Measurements from ENCODE around the gene ELFN1.

Gene ELFN1

GRCh38 chr7:1671594-1672451 is 1.7 kb downstream of the ELFN1 start:
- Histone ChIP-seq H3K36me3 (ENCODE audit: insufficient read depth, low read length) (no peaks in the 10 kb centered on the region), H3K27me3 (ENCODE audit: insufficient read depth, low read length) (peaks cover 50% of the 10 kb centered on the region), H3K4me1 (ENCODE audit: control insufficient read depth, insufficient read depth, low read length, unreplicated experiment) (no peaks in the 10 kb centered on the region), H3K79me2 (ENCODE audit: control insufficient read depth, insufficient read depth, low read length, unreplicated experiment) (no peaks in the 10 kb centered on the region), H3K4me3 (ENCODE audit: low read depth, low read length) (no peak overlapping the region), H2AFZ (ENCODE audit: low read length, unreplicated experiment) (no peak overlapping the region), H3K27ac (ENCODE audit: low read depth, low read length) (no peak overlapping the region)

GRCh38 chr7:1672851-1673486 is 2.9 kb downstream of the ELFN1 start:
- no peak overlapping the region for H3K27ac ChIP-seq (ENCODE audit: low read depth, low read length)
- H3K79me2 ChIP-seq (ENCODE audit: control insufficient read depth, insufficient read depth, low read length, unreplicated experiment), result no peaks in the 10 kb centered on the region
- H3K4me1 ChIP-seq (ENCODE audit: control insufficient read depth, insufficient read depth, low read length, unreplicated experiment), result no peaks in the 10 kb centered on the region
- H3K36me3 ChIP-seq (ENCODE audit: insufficient read depth, low read length), result no peaks in the 10 kb centered on the region
- no peak overlapping the region for H2AFZ ChIP-seq (ENCODE audit: low read length, unreplicated experiment)
- peaks cover 47% of the 10 kb centered on the region for H3K27me3 ChIP-seq (ENCODE audit: insufficient read depth, low read length)
- no peak overlapping the region for H3K4me3 ChIP-seq (ENCODE audit: low read depth, low read length)

- H2AFZ ChIP-seq (ENCODE audit: low read length, unreplicated experiment), result no peak overlapping the region
- no peaks in the 10 kb centered on the region for H3K4me1 ChIP-seq (ENCODE audit: control insufficient read depth, insufficient read depth, low read length, unreplicated experiment)
- no peak overlapping the region for H3K4me3 ChIP-seq (ENCODE audit: low read depth, low read length)
- no peaks in the 10 kb centered on the region for H3K36me3 ChIP-seq (ENCODE audit: insufficient read depth, low read length)
- peaks cover 41% of the 10 kb centered on the region for H3K27me3 ChIP-seq (ENCODE audit: insufficient read depth, low read length)
- no peaks in the 10 kb centered on the region for H3K79me2 ChIP-seq (ENCODE audit: control insufficient read depth, insufficient read depth, low read length, unreplicated experiment)
- H3K27ac ChIP-seq (ENCODE audit: low read depth, low read length), result no peak overlapping the region
Measured at GRCh38 chr7:1673581-1674118, 3.6 kb downstream of the ELFN1 start.

- Histone ChIP-seq H2AFZ (ENCODE audit: low read length, unreplicated experiment) (no peak overlapping the region), H3K79me2 (ENCODE audit: control insufficient read depth, insufficient read depth, low read length, unreplicated experiment) (no peaks in the 10 kb centered on the region), H3K4me1 (ENCODE audit: control insufficient read depth, insufficient read depth, low read length, unreplicated experiment) (no peaks in the 10 kb centered on the region), H3K27ac (ENCODE audit: low read depth, low read length) (no peak overlapping the region), H3K4me3 (ENCODE audit: low read depth, low read length) (no peak overlapping the region), H3K36me3 (ENCODE audit: insufficient read depth, low read length) (no peaks in the 10 kb centered on the region), H3K27me3 (ENCODE audit: insufficient read depth, low read length) (peaks cover 34% of the 10 kb centered on the region)
Measured at GRCh38 chr7:1674161-1675035, 4.3 kb downstream of the ELFN1 start.

- Histone ChIP-seq H3K4me3 (ENCODE audit: low read depth, low read length) (no peak overlapping the region), H3K27me3 (ENCODE audit: insufficient read depth, low read length) (peaks cover 32% of the 10 kb centered on the region), H3K4me1 (ENCODE audit: control insufficient read depth, insufficient read depth, low read length, unreplicated experiment) (no peaks in the 10 kb centered on the region), H3K27ac (ENCODE audit: low read depth, low read length) (no peak overlapping the region), H3K79me2 (ENCODE audit: control insufficient read depth, insufficient read depth, low read length, unreplicated experiment) (no peaks in the 10 kb centered on the region), H3K36me3 (ENCODE audit: insufficient read depth, low read length) (no peaks in the 10 kb centered on the region), H2AFZ (ENCODE audit: low read length, unreplicated experiment) (no peak overlapping the region)
Measured at GRCh38 chr7:1675036-1675671, 5.1 kb downstream of the ELFN1 start.

- Histone ChIP-seq H3K27me3 (ENCODE audit: insufficient read depth, low read length) (peaks cover 27% of the 10 kb centered on the region), H3K79me2 (ENCODE audit: control insufficient read depth, insufficient read depth, low read length, unreplicated experiment) (no peaks in the 10 kb centered on the region), H3K4me3 (ENCODE audit: low read depth, low read length) (no peak overlapping the region)
Measured at GRCh38 chr7:1675673-1676549, 5.8 kb downstream of the ELFN1 start.

GRCh38 chr7:1676550-1677078 is 6.5 kb downstream of the ELFN1 start:
- Histone ChIP-seq H3K4me1 (ENCODE audit: control insufficient read depth, insufficient read depth, low read length, unreplicated experiment) (no peaks in the 10 kb centered on the region), H3K27me3 (ENCODE audit: insufficient read depth, low read length) (peaks cover 20% of the 10 kb centered on the region)

More at GRCh38 chr7:1675673-1676549, 5.8 kb downstream of the ELFN1 start:
- Histone ChIP-seq H3K4me1 (ENCODE audit: control insufficient read depth, insufficient read depth, low read length, unreplicated experiment) (no peaks in the 10 kb centered on the region), H3K36me3 (ENCODE audit: insufficient read depth, low read length) (no peaks in the 10 kb centered on the region), H3K27ac (ENCODE audit: low read depth, low read length) (no peak overlapping the region), H2AFZ (ENCODE audit: low read length, unreplicated experiment) (no peak overlapping the region)

GRCh38 chr7:1677206-1678080 is 7.4 kb downstream of the ELFN1 start:
- no peaks in the 10 kb centered on the region for H3K4me1 ChIP-seq (ENCODE audit: control insufficient read depth, insufficient read depth, low read length, unreplicated experiment)
- H3K27me3 ChIP-seq (ENCODE audit: insufficient read depth, low read length), result peaks cover 12% of the 10 kb centered on the region
- no peak overlapping the region for H3K27ac ChIP-seq (ENCODE audit: low read depth, low read length)
- H3K36me3 ChIP-seq (ENCODE audit: insufficient read depth, low read length), result no peaks in the 10 kb centered on the region
- H3K79me2 ChIP-seq (ENCODE audit: control insufficient read depth, insufficient read depth, low read length, unreplicated experiment), result no peaks in the 10 kb centered on the region
- no peak overlapping the region for H2AFZ ChIP-seq (ENCODE audit: low read length, unreplicated experiment)
- H3K4me3 ChIP-seq (ENCODE audit: low read depth, low read length), result no peak overlapping the region

More at GRCh38 chr7:1676550-1677078, 6.5 kb downstream of the ELFN1 start:
- H3K79me2 ChIP-seq (ENCODE audit: control insufficient read depth, insufficient read depth, low read length, unreplicated experiment), result no peaks in the 10 kb centered on the region
- no peaks in the 10 kb centered on the region for H3K36me3 ChIP-seq (ENCODE audit: insufficient read depth, low read length)
- no peak overlapping the region for H3K4me3 ChIP-seq (ENCODE audit: low read depth, low read length)
- no peak overlapping the region for H3K27ac ChIP-seq (ENCODE audit: low read depth, low read length)
- H2AFZ ChIP-seq (ENCODE audit: low read length, unreplicated experiment), result no peak overlapping the region
